Activated naive CD4-positive, alpha-beta T cell treated with anti-CD3 and anti-CD28 coated beads, Interleukin-2, amount 50 U/mL, for 16 hours (primary cell): ENCODE data around the gene MIER3.

Experiments
- DNase-seq: peaks from one replicate; pipeline ENCODE4 v3.0.0-alpha.2; 2020

MIER3 gene

GRCh38 chr5:56893251-56893951, 58.5 kb downstream of the MIER3 start:
- no peak for DNase-seq

- DNase-seq = no peak
Measured at GRCh38 chr5:56881571-56881970, 70.4 kb downstream of the MIER3 start.

- DNase-seq = no peak
Measured at GRCh38 chr5:56876327-56876726, 75.6 kb downstream of the MIER3 start.

GRCh38 chr5:56873056-56873455, 78.9 kb downstream of the MIER3 start:
- no peak for DNase-seq

- no peak for DNase-seq
Measured at GRCh38 chr5:56871777-56872176, 80.1 kb downstream of the MIER3 start.
